ENCODE measurements around the gene DHX35. TPM values are rescaled to one million over a fixed set of nuclear protein-coding genes. Genes with fewer than 3 reads are reported as not detected.
A peak's percentile ranks its signal among the peaks of the same experiment; 100 is the strongest.

The DHX35 gene
- total and polyA plus RNA-seq, 12 donors = 3.2 to 12.7 (median 7.9) TPM

DNA sequence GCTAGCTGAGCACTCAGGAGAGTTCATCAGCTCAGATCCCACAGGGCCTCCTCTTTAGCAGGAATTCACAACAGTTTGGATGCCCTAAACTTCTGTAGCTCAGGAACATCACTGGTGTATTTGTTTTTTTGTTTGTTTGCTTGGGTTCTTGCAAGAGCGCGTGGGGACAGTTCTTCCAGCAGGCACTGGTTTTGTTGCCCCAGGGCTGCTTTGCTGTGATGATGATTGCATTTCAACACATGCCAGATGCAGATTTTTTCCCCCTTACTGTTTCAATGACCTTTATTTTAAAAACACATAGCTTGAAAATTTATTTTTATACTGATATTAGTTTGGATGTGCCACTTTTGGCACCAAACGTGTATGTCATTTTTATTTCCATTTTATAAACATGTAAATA is 77.1 kb downstream of the DHX35 start:
- Histone ChIP-seq H3K4me1 (replicated peaks in 1 of 2) (no peaks in the 10 kb centered on the region), H3K27me3 (no peaks in the 10 kb centered on the region), H3K4me3 (no peak overlapping the region), H3K27ac (no peak overlapping the region), H3K36me3 (replicated peaks in 1 of 2) (peaks cover 0 to 36% of the 10 kb centered on the region in 2 donors), H3K9me3 (replicated peaks in 1 of 3) (no peaks in the 10 kb centered on the region)
- TF ChIP-seq CTCF (IDR thresholded peaks at IDR 0.05) (no peak), POLR2A (IDR thresholded peaks at IDR 0.05) (no peak)
- intact Hi-C loops (cut with DNase I) = no loop called here
- no peak for DNase-seq
- 76 to 92% (median 91%) methylated on average over 3 of the region's 3 CpGs for WGBS, 4 donors

GRCh38 chr20:39040116-39040515 is 78.0 kb downstream of the DHX35 start:
- no peak for TF ChIP-seq CTCF (IDR thresholded peaks at IDR 0.05)
- TF ChIP-seq POLR2A (IDR thresholded peaks at IDR 0.05) = no peak
- peak in 1 of 7 donors; percentile 47 for DNase-seq
- Histone ChIP-seq H3K4me1 (replicated peaks in 1 of 2) (no peaks in the 10 kb centered on the region), H3K4me3 (no peak overlapping the region), H3K9me3 (replicated peaks in 1 of 3) (no peaks in the 10 kb centered on the region), H3K27me3 (no peaks in the 10 kb centered on the region), H3K36me3 (replicated peaks in 1 of 2) (peaks cover 0 to 28% of the 10 kb centered on the region in 2 donors), H3K27ac (no peak overlapping the region)
- intact Hi-C loops (cut with DNase I) = no loop called here
- WGBS, 4 donors = 79 to 96% (median 94%) methylated on average over 3 to 6 of the region's 6 CpGs

DNA sequence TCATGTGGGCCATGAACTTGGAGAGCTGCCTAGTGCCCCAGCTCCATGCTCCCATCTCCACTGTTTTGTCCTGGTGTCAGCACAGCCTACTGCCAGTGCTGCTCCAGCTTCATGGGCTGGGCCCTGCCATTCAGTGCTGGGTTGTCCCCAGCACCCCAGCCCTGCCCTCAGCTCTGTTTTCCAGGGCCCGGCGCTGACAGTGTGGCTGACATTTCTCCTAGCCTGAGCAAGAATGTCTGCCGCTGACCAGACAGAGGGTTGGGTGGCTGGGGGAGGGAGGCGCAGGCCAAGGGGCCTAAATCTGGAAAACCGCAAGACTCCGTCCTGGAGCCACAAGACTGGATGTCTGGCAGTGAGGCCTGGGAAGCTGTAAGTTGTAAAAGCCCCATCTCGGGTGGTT is 78.9 kb downstream of the DHX35 start:
- Histone ChIP-seq H3K27me3 (no peaks in the 10 kb centered on the region), H3K4me3 (no peak overlapping the region), H3K27ac (no peak overlapping the region), H3K36me3 (replicated peaks in 1 of 2) (peaks cover 0 to 21% of the 10 kb centered on the region in 2 donors), H3K4me1 (replicated peaks in 1 of 2) (no peaks in the 10 kb centered on the region), H3K9me3 (replicated peaks in 1 of 3) (no peaks in the 10 kb centered on the region)
- 94 to 97% (median 96%) methylated on average over 7 of the region's 7 CpGs for WGBS, 4 donors
- intact Hi-C loops (cut with DNase I) = no loop called here
- peak in 1 of 7 donors; percentile 42 for DNase-seq
- TF ChIP-seq CTCF (IDR thresholded peaks at IDR 0.05) (no peak), POLR2A (IDR thresholded peaks at IDR 0.05) (no peak)

DNA sequence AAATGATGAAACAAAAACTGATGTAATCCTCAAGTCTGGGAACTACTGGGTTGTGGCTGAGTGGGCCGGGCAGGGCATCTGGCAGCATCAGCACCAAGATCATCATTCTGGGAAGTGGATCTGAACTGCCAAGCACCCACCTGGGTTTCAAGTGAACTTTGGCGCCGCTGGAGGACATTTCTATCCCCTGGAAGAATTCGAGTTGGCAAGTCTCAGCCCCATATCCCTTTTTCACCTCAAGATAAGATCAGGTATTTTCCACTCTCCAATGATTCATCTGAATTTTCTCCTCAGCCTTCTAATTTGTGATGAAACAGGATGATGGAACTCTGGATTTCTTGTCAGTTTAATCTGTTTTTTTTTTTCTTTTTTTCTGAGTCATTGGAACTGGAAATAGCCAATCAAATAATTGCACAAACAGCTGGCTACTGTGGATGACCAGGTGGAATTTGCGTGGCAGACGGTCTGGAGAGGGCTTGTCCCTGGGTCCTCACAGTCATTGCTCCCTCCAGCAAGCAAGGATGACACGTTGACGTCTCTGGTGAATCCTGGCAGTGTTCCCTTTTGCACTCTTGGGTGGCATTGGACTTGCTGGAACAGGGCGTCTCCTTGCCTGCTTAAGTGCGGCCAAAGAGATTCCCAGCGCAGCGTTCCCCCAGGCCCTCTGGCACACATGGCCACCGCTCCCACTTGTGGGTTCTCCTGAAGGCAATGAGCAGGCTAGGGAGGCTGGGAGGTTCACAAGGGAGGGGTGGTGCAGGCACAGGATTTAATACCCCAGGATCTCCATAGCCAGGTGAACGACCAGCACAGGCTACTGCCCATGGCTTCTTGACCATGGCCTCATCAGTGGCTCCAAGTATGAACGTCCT is 80.4 kb downstream of the DHX35 start:
- Histone ChIP-seq H3K4me3 (no peak overlapping the region), H3K9me3 (replicated peaks in 1 of 3) (no peaks in the 10 kb centered on the region), H3K27me3 (no peaks in the 10 kb centered on the region), H3K4me1 (replicated peaks in 1 of 2) (no peaks in the 10 kb centered on the region), H3K27ac (no peak overlapping the region), H3K36me3 (replicated peaks in 1 of 2) (peaks cover 0 to 17% of the 10 kb centered on the region in 2 donors)
- intact Hi-C loops (cut with DNase I) = no loop called here
- 87 to 91% (median 89%) methylated on average over 15 of the region's 15 CpGs for WGBS, 4 donors
- TF ChIP-seq CTCF (IDR thresholded peaks at IDR 0.05) = no peak
- TF ChIP-seq POLR2A (IDR thresholded peaks at IDR 0.05) = no peak
- DNase-seq = peak in 2 of 7 donors; percentile 25 to 45
